ENCODE data around the gene MYO1D. TPM values are rescaled to one million over a fixed set of nuclear protein-coding genes. Genes with fewer than 3 reads are reported as not detected.

The MYO1D gene
- total RNA-seq, 1 experiment from 2014 or later: 1.3 TPM

DNA sequence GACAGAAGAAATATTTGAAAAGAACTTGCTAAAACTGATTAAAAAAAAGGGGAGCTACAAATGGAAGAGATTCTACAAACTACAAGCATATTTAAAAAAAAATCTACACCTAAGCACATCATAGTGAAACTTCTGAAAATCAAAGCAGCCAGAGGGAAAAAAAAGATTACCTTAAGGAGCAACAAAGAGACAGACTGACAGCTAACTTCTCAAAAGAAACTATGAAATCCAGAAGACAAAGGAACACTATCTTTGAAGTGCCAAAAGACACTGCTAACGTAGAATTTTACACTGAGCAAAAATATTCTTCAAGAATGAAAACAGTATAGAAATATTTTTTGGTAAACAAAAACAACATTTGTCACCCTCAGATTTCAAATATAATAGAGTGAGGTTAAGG is 151.2 kb downstream of the MYO1D start:
- Histone ChIP-seq H3K4me3 (ENCODE audit: low read depth in 2 of 2, low read length in 2 of 2) (no peak overlapping the region), H3K36me3 (ENCODE audit: control insufficient read depth, insufficient read depth, low read length) (no peaks in the 10 kb centered on the region), H3K27ac (ENCODE audit: low read length) (no peak overlapping the region), H3K9me3 (ENCODE audit: control insufficient read depth, insufficient read depth, low read depth, low read length) (no peaks in the 10 kb centered on the region; the same call in 1 of the 2 replicates), H3K27me3 (ENCODE audit: control insufficient read depth, insufficient read depth, low read length) (no peaks in the 10 kb centered on the region), H3K4me1 (ENCODE audit: control insufficient read depth, insufficient read depth, low read length) (no peaks in the 10 kb centered on the region)
- DNase-seq (ENCODE audit: low read depth, low spot score): no peak
- ChIA-PET POLR2A (no interaction called here), CTCF (no interaction called here)
- no peak for ATAC-seq
- no TSS peak for BruUV-seq (replicated peaks)
- TF ChIP-seq, protein P1, sequence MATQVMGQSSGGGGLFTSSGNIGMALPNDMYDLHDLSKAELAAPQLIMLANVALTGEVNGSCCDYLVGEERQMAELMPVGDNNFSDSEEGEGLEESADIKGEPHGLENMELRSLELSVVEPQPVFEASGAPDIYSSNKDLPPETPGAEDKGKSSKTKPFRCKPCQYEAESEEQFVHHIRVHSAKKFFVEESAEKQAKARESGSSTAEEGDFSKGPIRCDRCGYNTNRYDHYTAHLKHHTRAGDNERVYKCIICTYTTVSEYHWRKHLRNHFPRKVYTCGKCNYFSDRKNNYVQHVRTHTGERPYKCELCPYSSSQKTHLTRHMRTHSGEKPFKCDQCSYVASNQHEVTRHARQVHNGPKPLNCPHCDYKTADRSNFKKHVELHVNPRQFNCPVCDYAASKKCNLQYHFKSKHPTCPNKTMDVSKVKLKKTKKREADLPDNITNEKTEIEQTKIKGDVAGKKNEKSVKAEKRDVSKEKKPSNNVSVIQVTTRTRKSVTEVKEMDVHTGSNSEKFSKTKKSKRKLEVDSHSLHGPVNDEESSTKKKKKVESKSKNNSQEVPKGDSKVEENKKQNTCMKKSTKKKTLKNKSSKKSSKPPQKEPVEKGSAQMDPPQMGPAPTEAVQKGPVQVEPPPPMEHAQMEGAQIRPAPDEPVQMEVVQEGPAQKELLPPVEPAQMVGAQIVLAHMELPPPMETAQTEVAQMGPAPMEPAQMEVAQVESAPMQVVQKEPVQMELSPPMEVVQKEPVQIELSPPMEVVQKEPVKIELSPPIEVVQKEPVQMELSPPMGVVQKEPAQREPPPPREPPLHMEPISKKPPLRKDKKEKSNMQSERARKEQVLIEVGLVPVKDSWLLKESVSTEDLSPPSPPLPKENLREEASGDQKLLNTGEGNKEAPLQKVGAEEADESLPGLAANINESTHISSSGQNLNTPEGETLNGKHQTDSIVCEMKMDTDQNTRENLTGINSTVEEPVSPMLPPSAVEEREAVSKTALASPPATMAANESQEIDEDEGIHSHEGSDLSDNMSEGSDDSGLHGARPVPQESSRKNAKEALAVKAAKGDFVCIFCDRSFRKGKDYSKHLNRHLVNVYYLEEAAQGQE (IDR thresholded peaks at IDR 0.05; ENCODE audit: insufficient read depth in 1 of 2, low read depth in 2 of 2, low read length in 1 of 2): no peak
- TF ChIP-seq TCF7L2 (IDR thresholded peaks at IDR 0.05; ENCODE audit: low read depth, low read length) (no peak), POLR2AphosphoS5 (IDR thresholded peaks at IDR 0.05; ENCODE audit: low read depth, low read length) (no peak), SIN3A (IDR thresholded peaks at IDR 0.05; ENCODE audit: borderline replicate concordance, insufficient read depth, low read depth, low read length) (no peak)
- TF ChIP-seq, protein P2, sequence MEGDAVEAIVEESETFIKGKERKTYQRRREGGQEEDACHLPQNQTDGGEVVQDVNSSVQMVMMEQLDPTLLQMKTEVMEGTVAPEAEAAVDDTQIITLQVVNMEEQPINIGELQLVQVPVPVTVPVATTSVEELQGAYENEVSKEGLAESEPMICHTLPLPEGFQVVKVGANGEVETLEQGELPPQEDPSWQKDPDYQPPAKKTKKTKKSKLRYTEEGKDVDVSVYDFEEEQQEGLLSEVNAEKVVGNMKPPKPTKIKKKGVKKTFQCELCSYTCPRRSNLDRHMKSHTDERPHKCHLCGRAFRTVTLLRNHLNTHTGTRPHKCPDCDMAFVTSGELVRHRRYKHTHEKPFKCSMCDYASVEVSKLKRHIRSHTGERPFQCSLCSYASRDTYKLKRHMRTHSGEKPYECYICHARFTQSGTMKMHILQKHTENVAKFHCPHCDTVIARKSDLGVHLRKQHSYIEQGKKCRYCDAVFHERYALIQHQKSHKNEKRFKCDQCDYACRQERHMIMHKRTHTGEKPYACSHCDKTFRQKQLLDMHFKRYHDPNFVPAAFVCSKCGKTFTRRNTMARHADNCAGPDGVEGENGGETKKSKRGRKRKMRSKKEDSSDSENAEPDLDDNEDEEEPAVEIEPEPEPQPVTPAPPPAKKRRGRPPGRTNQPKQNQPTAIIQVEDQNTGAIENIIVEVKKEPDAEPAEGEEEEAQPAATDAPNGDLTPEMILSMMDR (IDR thresholded peaks at IDR 0.05): no peak
- intact Hi-C loops (cut with micrococcal nuclease; ENCODE audit: unreplicated experiment): no loop called here
- in situ Hi-C loops (cut with HindIII; ENCODE audit: low pct_unique_long_range_greater_than_20kb, low sequenced_read_pairs): no loop called here

- no peaks in the 10 kb centered on the region; the same call in 1 of the 2 replicates for H3K9me3 ChIP-seq (ENCODE audit: control insufficient read depth, insufficient read depth, low read depth, low read length)
- DNase-seq (ENCODE audit: low read depth, low spot score) (no peak), ATAC-seq (no peak)
- TF ChIP-seq SIN3A (IDR thresholded peaks at IDR 0.05; ENCODE audit: borderline replicate concordance, insufficient read depth, low read depth, low read length) (no peak), TCF7L2 (IDR thresholded peaks at IDR 0.05; ENCODE audit: low read depth, low read length) (no peak), POLR2AphosphoS5 (IDR thresholded peaks at IDR 0.05; ENCODE audit: low read depth, low read length) (no peak)
- TF ChIP-seq, protein P1 (IDR thresholded peaks at IDR 0.05; ENCODE audit: insufficient read depth in 1 of 2, low read depth in 2 of 2, low read length in 1 of 2): no peak
- TF ChIP-seq, protein P2 (IDR thresholded peaks at IDR 0.05): no peak
- H3K27ac ChIP-seq (ENCODE audit: low read length): no peak overlapping the region
- intact Hi-C loops (cut with micrococcal nuclease; ENCODE audit: unreplicated experiment): no loop called here
- H3K36me3 ChIP-seq (ENCODE audit: control insufficient read depth, insufficient read depth, low read length): no peaks in the 10 kb centered on the region
- in situ Hi-C loops (cut with HindIII; ENCODE audit: low pct_unique_long_range_greater_than_20kb, low sequenced_read_pairs): no loop called here
- CTCF ChIA-PET: no interaction called here
- no TSS peak for BruUV-seq (replicated peaks)
- H3K4me3 ChIP-seq (ENCODE audit: low read depth in 2 of 2, low read length in 2 of 2): no peak overlapping the region
- 0 out of 2 replicates have a peak, but pooled peaks cover 2% of the 10 kb centered on the region for H3K27me3 ChIP-seq (ENCODE audit: control insufficient read depth, insufficient read depth, low read length)
- H3K4me1 ChIP-seq (ENCODE audit: control insufficient read depth, insufficient read depth, low read length): no peaks in the 10 kb centered on the region
- POLR2A ChIA-PET: no interaction called here
Measured at GRCh38 chr17:32723310-32723955, 153.5 kb downstream of the MYO1D start.

All from Panc1 (cell line).